Lower leg skin (tissue), 4 donors: Measurements from ENCODE around the gene YWHAH. TPM values are rescaled to one million over a fixed set of nuclear protein-coding genes. Genes with fewer than 3 reads are reported as not detected.
A peak's percentile ranks its signal among the peaks of the same experiment; 100 is the strongest.

Experiments used
- DNase-seq, 2 donors: peaks; one replicate each; pipeline ENCODE4 v3.0.0-alpha.2; 2019; ENCODE audit warnings: low spot score in 2 of 2
- H3K4me3 ChIP-seq: fragments of 200-600 bp; sonication (generic); 2 replicates; pipeline ENCODE4 v1.5.1; 2017; ENCODE audit warnings: mild to moderate bottlenecking, low read depth; ENCODE audit not compliant: poor library complexity, severe bottlenecking
- POLR2A ChIP-seq, 2 donors: fragments of 450-650 bp; IDR thresholded peaks; one replicate each; pipeline ENCODE4 v1.6.1; 2016 to 2017; ENCODE audit warnings: antibody characterized with exemption in 2 of 2, mild to moderate bottlenecking in 1 of 2, moderate library complexity in 1 of 2
- WGBS, 2 donors: methylation state at CpG; one replicate each; pipeline ENCODE4 v1.1.5; 2018; 5-methylcytosine and 5-hydroxymethylcytosine counted together
- intact Hi-C: fragments of 100-400 bp; cut with DNase I; formaldehyde crosslinking; loops from one replicate; pipeline ENCODE4 v1.15.0; 2023; ENCODE audit warnings: low total_unique reads
- total RNA-seq, 4 donors: library from RNA; depleted of rRNA; stranded (reverse); fragments of >200 nt; gene quantifications; one replicate each; pipeline ENCODE4 v1.1.0, GENCODE V29; 2016
- TF ChIP-seq, protein P1 (sequence below), 3 donors: fragments of 450-650 bp; IDR thresholded peaks; one replicate each; pipeline ENCODE4 v1.5.1; 2016; ENCODE audit warnings: antibody characterized with exemption in 3 of 3, mild to moderate bottlenecking in 3 of 3, moderate library complexity in 2 of 3

The YWHAH gene
- 10 to 100 TPM; 57.8 to 94.0 (median 80.7) TPM for total RNA-seq

DNA sequence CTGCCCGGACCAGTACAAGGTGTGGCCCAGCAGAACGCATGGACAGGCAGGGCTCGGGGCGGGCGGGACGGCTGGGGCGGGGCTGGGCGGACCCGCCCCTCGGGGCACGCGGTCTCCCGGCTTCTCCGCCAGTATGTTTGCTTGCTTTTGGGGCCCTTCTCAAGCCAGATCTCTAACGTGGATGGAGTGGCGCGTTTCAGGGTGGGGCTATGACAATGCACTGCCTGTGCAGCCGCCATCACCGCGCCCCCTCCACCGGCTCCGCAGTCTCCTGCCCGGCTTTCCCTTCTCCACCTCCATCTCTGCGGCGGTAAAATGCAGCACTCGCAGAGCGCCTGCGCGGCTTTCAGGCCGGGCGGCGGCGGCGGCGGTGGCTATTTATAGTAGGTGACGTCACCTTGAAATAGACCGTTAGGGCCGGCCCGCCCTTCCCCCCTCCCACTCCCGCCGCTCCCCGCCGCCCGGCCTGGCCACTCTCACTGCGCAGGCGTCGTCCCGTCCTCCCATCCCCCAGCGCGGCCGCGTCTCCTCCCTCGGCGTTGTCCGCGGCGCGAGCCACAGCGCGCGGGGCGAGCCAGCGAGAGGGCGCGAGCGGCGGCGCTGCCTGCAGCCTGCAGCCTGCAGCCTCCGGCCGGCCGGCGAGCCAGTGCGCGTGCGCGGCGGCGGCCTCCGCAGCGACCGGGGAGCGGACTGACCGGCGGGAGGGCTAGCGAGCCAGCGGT lies at the start of gene YWHAH:
Gene YWHAH (plus strand): TSS at position 558 of the 722 bp plus-strand sequence. CDS start 199 bp downstream, outside the sequence.
- peak within 1 kb of the TSS; percentile 82 for H3K4me3 ChIP-seq
- peak in 1 of 2 donors; percentile 52 for TF ChIP-seq POLR2A (IDR thresholded peaks at IDR 0.05)
- TF ChIP-seq, protein P1, sequence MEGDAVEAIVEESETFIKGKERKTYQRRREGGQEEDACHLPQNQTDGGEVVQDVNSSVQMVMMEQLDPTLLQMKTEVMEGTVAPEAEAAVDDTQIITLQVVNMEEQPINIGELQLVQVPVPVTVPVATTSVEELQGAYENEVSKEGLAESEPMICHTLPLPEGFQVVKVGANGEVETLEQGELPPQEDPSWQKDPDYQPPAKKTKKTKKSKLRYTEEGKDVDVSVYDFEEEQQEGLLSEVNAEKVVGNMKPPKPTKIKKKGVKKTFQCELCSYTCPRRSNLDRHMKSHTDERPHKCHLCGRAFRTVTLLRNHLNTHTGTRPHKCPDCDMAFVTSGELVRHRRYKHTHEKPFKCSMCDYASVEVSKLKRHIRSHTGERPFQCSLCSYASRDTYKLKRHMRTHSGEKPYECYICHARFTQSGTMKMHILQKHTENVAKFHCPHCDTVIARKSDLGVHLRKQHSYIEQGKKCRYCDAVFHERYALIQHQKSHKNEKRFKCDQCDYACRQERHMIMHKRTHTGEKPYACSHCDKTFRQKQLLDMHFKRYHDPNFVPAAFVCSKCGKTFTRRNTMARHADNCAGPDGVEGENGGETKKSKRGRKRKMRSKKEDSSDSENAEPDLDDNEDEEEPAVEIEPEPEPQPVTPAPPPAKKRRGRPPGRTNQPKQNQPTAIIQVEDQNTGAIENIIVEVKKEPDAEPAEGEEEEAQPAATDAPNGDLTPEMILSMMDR (IDR thresholded peaks at IDR 0.05): no peak
- intact Hi-C loops: loop anchor here (10.0 kb wide), 1 partner anchor 389 kb away; no protein-coding TSS in a partner anchor
- peak; percentile 90 to 99 for DNase-seq
- WGBS, 2 donors: 0% methylated on average over 37 to 38 of the region's 86 CpGs

DNA sequence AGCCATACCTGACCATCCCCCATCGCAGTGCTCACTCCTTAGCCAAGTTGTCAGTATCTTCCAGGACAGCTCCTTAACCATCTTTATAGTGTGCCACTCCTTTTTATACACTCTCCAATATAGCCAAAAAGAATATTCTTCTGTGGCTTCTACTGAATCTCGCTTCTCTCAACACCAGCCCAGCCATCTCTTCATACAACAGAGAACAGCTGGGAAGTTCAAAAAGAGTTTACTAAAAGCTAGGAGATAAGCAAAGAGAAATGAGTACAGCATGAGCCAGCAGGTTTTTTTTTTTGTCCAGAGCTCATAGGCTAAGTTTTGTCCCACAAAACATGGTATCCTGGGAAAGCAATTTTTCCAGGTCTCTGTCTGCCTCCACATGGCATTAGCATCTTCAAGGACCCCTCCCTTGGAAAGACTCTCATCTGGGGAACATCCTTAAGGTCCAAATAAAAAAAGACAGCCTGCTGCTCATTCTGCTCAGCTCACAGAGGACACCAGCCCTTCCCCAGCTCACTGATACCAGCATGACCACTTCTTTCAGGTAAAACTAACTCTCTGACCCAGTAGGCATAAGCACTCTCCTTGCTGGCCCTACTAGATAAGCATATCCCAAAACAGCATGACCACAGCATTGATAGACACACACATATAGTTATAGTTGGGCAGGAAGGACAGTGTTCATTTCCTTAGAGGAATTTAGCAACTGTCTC lies 48.8 kb upstream of the YWHAH start:
- WGBS, 2 donors: 97 to 99% methylated on average over 2 of the region's 2 CpGs
- no peak overlapping the region for H3K4me3 ChIP-seq
- no peak for TF ChIP-seq POLR2A (IDR thresholded peaks at IDR 0.05)
- TF ChIP-seq, protein P1 (IDR thresholded peaks at IDR 0.05): no peak
- intact Hi-C loops: no loop called here
- no peak for DNase-seq

DNA sequence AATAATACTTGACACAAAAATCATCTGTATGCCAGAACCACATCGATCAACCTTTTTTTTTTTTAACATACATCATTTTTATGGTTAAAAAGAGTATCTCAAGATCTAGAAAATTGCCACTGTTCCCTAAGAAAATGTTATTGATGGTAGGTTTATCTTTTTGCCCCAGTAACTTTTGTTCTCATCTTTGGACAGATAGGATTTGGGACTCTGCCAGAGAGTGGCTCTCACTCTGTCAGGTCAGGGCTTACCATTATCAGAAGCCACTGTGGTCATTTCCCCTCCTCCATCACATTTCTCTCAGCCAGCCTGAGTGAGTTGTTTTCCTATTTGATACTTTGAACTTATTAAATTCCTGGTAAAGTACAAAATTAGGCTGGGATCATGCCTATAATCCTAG lies 47.9 kb upstream of the YWHAH start:
- no peak for DNase-seq
- TF ChIP-seq, protein P1 (IDR thresholded peaks at IDR 0.05): no peak
- no peak for TF ChIP-seq POLR2A (IDR thresholded peaks at IDR 0.05)
- intact Hi-C loops: no loop called here
- 81 to 94% methylated on average over 1 of the region's 1 CpG for WGBS, 2 donors
- H3K4me3 ChIP-seq: no peak overlapping the region

DNA sequence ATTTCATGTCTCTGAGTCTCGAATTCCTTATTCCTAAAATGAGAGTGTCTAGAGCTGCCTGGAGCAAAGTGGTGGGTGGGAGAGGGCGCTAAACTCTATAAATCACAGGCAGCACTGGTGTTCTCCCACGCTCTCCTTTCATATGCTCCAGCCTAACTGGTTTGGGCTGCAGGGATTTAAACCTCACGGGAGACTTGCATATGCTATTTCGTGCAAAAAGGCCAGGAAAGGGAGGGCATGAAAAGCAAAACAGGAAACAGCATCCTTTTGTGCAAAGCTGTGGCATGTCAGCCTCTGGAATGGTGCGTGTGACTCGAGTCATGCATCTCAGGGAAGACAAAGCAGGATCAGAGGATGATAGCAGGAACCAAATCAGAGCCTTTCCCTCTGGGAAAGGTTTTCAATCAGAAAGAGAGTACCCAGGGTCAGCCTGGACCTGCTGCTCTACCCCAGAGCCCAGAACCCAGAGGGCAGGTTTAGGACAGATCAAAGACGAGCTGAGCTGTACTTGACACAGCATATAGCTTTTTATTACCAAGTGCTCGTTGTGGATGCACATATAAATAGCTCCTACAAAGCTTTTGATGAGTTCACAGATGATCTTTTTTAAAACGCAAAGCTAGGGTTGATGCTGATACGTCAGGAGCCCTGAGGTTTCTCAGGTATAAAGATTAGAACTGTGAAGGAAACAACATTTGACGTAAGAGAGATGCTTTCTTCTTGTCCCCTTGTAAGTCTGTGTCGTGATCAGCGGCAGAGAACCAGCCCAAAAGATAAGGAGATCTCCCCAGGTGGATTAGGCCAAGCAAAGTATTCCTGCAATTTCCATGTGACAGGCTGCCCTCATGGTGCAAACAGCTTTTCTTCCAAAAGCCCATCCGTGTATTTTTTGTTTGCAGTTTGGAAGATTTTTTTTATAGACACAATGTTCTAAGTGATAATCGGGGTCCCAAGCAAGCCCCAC lies 46.2 kb upstream of the YWHAH start:
- no peak for TF ChIP-seq POLR2A (IDR thresholded peaks at IDR 0.05)
- TF ChIP-seq, protein P1 (IDR thresholded peaks at IDR 0.05): no peak
- WGBS, 2 donors: 62 to 71% methylated on average over 16 of the region's 16 CpGs
- no peak overlapping the region for H3K4me3 ChIP-seq
- intact Hi-C loops: no loop called here
- no peak for DNase-seq

DNA sequence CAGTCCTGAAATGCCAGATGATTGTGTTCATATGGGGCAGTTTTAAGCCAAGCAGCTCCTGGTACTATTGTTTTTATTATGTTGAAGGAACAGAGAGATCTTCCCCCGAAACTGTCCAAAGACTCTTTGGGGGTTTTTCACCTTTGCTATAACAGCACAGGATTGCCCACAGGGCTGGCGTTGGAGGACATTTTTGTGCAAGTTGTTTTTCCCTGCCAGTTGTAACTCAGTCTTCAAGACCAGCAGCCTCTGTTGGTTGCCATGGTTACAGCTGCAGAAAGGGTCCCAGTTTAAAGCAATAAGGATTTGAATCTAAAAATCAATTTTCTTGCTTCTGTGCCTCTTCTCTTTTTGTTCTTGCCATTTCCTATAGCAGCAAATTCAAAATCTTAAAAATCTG lies 45.4 kb upstream of the YWHAH start:
- no peak for DNase-seq
- no peak overlapping the region for H3K4me3 ChIP-seq
- intact Hi-C loops: no loop called here
- WGBS, 2 donors: 72 to 85% methylated on average over 2 of the region's 2 CpGs
- TF ChIP-seq, protein P1 (IDR thresholded peaks at IDR 0.05): no peak
- TF ChIP-seq POLR2A (IDR thresholded peaks at IDR 0.05): no peak
